B cell (primary cell): ENCODE results near the gene SLC2A4RG. TPM values are rescaled to one million over a fixed set of nuclear protein-coding genes. Genes with fewer than 3 reads are reported as not detected.

ENCODE experiments used
- ATAC-seq: fragments of 200-7000 bp; cut with Tn5 transposase; one replicate; pipeline ENCODE4 v1.10.0; 2021; ENCODE audit warnings: low read depth, mild to moderate bottlenecking, moderate number of reproducible peaks, moderate library complexity
- CTCF ChIA-PET: fragments of 350-600 bp; sonication (Branson Sonifier 250); formaldehyde crosslinking; loops from one replicate; lab custom pipeline; 2021; ENCODE audit warnings: antibody characterized with exemption, inconsistent platforms; lab: Charles Lee
- POLR2A ChIA-PET: fragments of 350-600 bp; sonication (Branson Sonifier 250); formaldehyde crosslinking; loops from one replicate; lab custom pipeline; 2021; ENCODE audit warnings: antibody characterized with exemption; lab: Charles Lee
- DNase-seq: peaks from one replicate; pipeline ENCODE4 v3.0.0; 2013
- H2AFZ ChIP-seq: 2 replicates; pipeline ENCODE4 v1.6.1; 2012; ENCODE audit warnings: mild to moderate bottlenecking, low read depth, low read length; ENCODE audit not compliant: insufficient read depth, poor library complexity, severe bottlenecking
- H3K27ac ChIP-seq, 2 donors: 1 replicate in 1 of 2; 2 replicates in 1 of 2; pipeline ENCODE4 v1.5.1; 2012 to 2013; ENCODE audit warnings: low read length in 2 of 2, mild to moderate bottlenecking in 2 of 2, moderate library complexity in 1 of 2
- H3K27me3 ChIP-seq, 4 experiments: fragments of 200-600 bp in 1 of 4; sonication (generic) in 1 of 4; replicated peaks in 1 of 4; 1 replicate in 2 of 4; 2 replicates in 2 of 4; pipeline versions ENCODE4 v1.6.1 to v1.7.0; 2013 to 2016; ENCODE audit warnings: low read length in 3 of 4, mild to moderate bottlenecking in 2 of 4, mixed read lengths in 1 of 4, moderate library complexity in 1 of 4; ENCODE audit not compliant: insufficient read depth in 4 of 4, control insufficient read depth in 3 of 4; ENCODE audit errors: control extremely low read depth in 1 of 4
- H3K36me3 ChIP-seq, 2 experiments: replicated peaks in 1 of 2; 1 replicate in 1 of 2; 2 replicates in 1 of 2; pipeline versions ENCODE4 v1.6.1 to v1.7.1; 2013; ENCODE audit warnings: low read length in 1 of 2; ENCODE audit not compliant: insufficient read depth in 2 of 2, control insufficient read depth in 1 of 2; ENCODE audit errors: control extremely low read depth in 1 of 2, extremely low read depth in 1 of 2
- H3K4me1 ChIP-seq, 2 donors: fragments of 200-600 bp in 1 of 2; sonication (generic) in 1 of 2; 1 replicate in 1 of 2; 2 replicates in 1 of 2; pipeline versions ENCODE4 v1.5.1 to v1.6.1; 2013 to 2017; ENCODE audit warnings: low read length in 2 of 2; ENCODE audit not compliant: control insufficient read depth in 2 of 2, insufficient read depth in 2 of 2
- H3K4me2 ChIP-seq: replicated peaks from 2 replicates; pipeline ENCODE3; 2012; ENCODE audit warnings: mild to moderate bottlenecking, low read depth, low read length; ENCODE audit not compliant: poor library complexity, severe bottlenecking
- H3K4me3 ChIP-seq, 5 experiments: fragments of 200-600 bp in 1 of 5; sonication (generic) in 1 of 5; 1 replicate in 3 of 5; 2 replicates in 2 of 5; pipeline versions ENCODE4 v1.5.1 to v1.7.0; 2011 to 2016; ENCODE audit warnings: low read length in 4 of 5, mild to moderate bottlenecking in 4 of 5, low read depth in 2 of 5, control low read depth in 1 of 5, moderate library complexity in 1 of 5; ENCODE audit not compliant: insufficient read depth in 1 of 5; ENCODE audit errors: control extremely low read depth in 1 of 5, extremely low read depth in 1 of 5
- H3K79me2 ChIP-seq: fragments of 200-600 bp; sonication (generic); one replicate; pipeline ENCODE4 v1.6.0; 2016; ENCODE audit warnings: low read length; ENCODE audit not compliant: control insufficient read depth, insufficient read depth
- H3K9ac ChIP-seq: fragments of 200-600 bp; sonication (generic); 2 replicates; pipeline ENCODE4 v1.6.1; 2017; ENCODE audit warnings: mild to moderate bottlenecking, low read length, moderate library complexity
- H3K9me3 ChIP-seq, 3 donors: one replicate each; pipeline versions ENCODE4 v1.6.1 to v1.7.1; 2013; ENCODE audit warnings: low read length in 2 of 3; ENCODE audit not compliant: control insufficient read depth in 2 of 3, insufficient read depth in 1 of 3; ENCODE audit errors: control extremely low read depth in 1 of 3
- H4K20me1 ChIP-seq: 2 replicates; pipeline ENCODE4 v1.6.0; 2012; ENCODE audit warnings: mild to moderate bottlenecking, low read length; ENCODE audit not compliant: insufficient read depth, control insufficient read depth, poor library complexity, severe bottlenecking
- H3K27ac Mint-ChIP-seq: one replicate; pipeline ENCODE4 v1.8.0; 2021; ENCODE audit warnings: mixed read lengths
- H3K27me3 Mint-ChIP-seq: one replicate; pipeline ENCODE4 v1.8.0; 2021; ENCODE audit warnings: mixed read lengths
- H3K4me1 Mint-ChIP-seq: one replicate; pipeline ENCODE4 v1.8.0; 2021; ENCODE audit warnings: mixed read lengths
- H3K4me3 Mint-ChIP-seq: one replicate; pipeline ENCODE4 v1.8.0; 2021; ENCODE audit warnings: mixed read lengths
- H3K9me3 Mint-ChIP-seq: one replicate; pipeline ENCODE4 v1.8.0; 2022; ENCODE audit warnings: mixed read lengths; ENCODE audit not compliant: insufficient read depth
- EZH2 ChIP-seq: IDR thresholded peaks from 2 replicates; pipeline ENCODE4 v1.6.1; 2012; ENCODE audit warnings: borderline replicate concordance, low read depth, mild to moderate bottlenecking, moderate library complexity, low read length; ENCODE audit not compliant: insufficient read depth, poor library complexity, severe bottlenecking
- WGBS: methylation state at CpG from one replicate; pipeline ENCODE4 v1.1.5; 2013; ENCODE audit warnings: missing lambda C conversion rate; ENCODE audit not compliant: insufficient coverage; 5-methylcytosine and 5-hydroxymethylcytosine counted together
- intact Hi-C: fragments of 100-400 bp; cut with micrococcal nuclease; formaldehyde crosslinking; loops from one replicate; pipeline ENCODE4 v1.10.0; 2022
- polyA plus RNA-seq: library from polyadenylated mRNA; depleted of rRNA; stranded (reverse); fragments of >200 nt; gene quantifications from 2 replicates; pipeline ENCODE4 v1.2.3, GENCODE V29; 2012
- total RNA-seq, 2 donors: library from RNA; stranded (reverse); fragments of 120-200 nt in 1 of 2; gene quantifications; 1 replicate in 1 of 2; 2 replicates in 1 of 2; pipeline versions ENCODE4 v1.2.3 to v1.2.4, GENCODE V29; 2013 to 2022
- TF ChIP-seq, protein P1 (sequence below): fragments of 200-600 bp; IDR thresholded peaks from one replicate; pipeline ENCODE4 v1.8.0; 2022; ENCODE audit warnings: antibody characterized with exemption, mild to moderate bottlenecking

The SLC2A4RG gene
- total and polyA plus RNA-seq, 2 donors (not counting 1 experiment from before 2014, with no cell fraction given) = 39.7 to 49.4 TPM

DNA sequence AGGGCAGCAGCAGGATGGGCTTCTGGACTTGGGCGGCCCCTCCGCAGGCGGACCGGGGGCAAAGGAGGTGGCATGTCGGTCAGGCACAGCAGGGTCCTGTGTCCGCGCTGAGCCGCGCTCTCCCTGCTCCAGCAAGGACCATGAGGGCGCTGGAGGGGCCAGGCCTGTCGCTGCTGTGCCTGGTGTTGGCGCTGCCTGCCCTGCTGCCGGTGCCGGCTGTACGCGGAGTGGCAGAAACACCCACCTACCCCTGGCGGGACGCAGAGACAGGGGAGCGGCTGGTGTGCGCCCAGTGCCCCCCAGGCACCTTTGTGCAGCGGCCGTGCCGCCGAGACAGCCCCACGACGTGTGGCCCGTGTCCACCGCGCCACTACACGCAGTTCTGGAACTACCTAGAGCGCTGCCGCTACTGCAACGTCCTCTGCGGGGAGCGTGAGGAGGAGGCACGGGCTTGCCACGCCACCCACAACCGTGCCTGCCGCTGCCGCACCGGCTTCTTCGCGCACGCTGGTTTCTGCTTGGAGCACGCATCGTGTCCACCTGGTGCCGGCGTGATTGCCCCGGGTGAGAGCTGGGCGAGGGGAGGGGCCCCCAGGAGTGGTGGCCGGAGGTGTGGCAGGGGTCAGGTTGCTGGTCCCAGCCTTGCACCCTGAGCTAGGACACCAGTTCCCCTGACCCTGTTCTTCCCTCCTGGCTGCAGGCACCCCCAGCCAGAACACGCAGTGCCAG is 42.8 kb upstream of the SLC2A4RG start, which contains the start of gene TNFRSF6B:
Gene TNFRSF6B, plus strand, starts transcription at position 25 of the 729 bp plus-strand sequence. Its CDS starts 116 bp downstream, at position 141.
- ATAC-seq (peak; percentile 4), DNase-seq (peak; percentile 28)
- Mint-ChIP-seq H3K4me1 (peaks cover 16% of the 10 kb centered on the region), H3K4me3 (peak within 1 kb of the TSS; percentile 27), H3K9me3 (no peaks in the 10 kb centered on the region), H3K27me3 (no peaks in the 10 kb centered on the region), H3K27ac (peak within 1 kb of the TSS; percentile 41)
- intact Hi-C loops = no loop called here
- TF ChIP-seq, protein P1, sequence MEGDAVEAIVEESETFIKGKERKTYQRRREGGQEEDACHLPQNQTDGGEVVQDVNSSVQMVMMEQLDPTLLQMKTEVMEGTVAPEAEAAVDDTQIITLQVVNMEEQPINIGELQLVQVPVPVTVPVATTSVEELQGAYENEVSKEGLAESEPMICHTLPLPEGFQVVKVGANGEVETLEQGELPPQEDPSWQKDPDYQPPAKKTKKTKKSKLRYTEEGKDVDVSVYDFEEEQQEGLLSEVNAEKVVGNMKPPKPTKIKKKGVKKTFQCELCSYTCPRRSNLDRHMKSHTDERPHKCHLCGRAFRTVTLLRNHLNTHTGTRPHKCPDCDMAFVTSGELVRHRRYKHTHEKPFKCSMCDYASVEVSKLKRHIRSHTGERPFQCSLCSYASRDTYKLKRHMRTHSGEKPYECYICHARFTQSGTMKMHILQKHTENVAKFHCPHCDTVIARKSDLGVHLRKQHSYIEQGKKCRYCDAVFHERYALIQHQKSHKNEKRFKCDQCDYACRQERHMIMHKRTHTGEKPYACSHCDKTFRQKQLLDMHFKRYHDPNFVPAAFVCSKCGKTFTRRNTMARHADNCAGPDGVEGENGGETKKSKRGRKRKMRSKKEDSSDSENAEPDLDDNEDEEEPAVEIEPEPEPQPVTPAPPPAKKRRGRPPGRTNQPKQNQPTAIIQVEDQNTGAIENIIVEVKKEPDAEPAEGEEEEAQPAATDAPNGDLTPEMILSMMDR = no peak
- TF ChIP-seq EZH2 = no peak
- H3K27ac ChIP-seq = no peak within 1 kb of the TSS
- H3K79me2 ChIP-seq = peaks cover 45% of the 10 kb centered on the region
- CTCF ChIA-PET = no interaction called here
- H3K4me3 ChIP-seq = peak within 1 kb of the TSS in 4 of 5 experiments; percentile 6 to 33 (median 18)
- peaks cover 0 to 3% (median 0%) of the 10 kb centered on the region in 4 experiments for H3K27me3 ChIP-seq
- peak within 1 kb of the TSS; percentile 27 for H3K9ac ChIP-seq
- peaks cover 18% of the 10 kb centered on the region in 2 donors for H3K4me1 ChIP-seq
- H4K20me1 ChIP-seq = peaks cover 70% of the 10 kb centered on the region
- peaks cover 0 to 5% of the 10 kb centered on the region in 2 experiments for H3K36me3 ChIP-seq
- H2AFZ ChIP-seq = no peak within 1 kb of the TSS
- WGBS = 9% methylated on average over 52 of the region's 52 CpGs
- peaks cover 0 to 5% (median 0%) of the 10 kb centered on the region in 3 donors for H3K9me3 ChIP-seq
- H3K4me2 ChIP-seq = peak within 1 kb of the TSS; percentile 74
- POLR2A ChIA-PET = interaction anchor here (0.6 kb wide), 1 partner anchor 158 kb away, joined by 3 read pairs; no protein-coding TSS in a partner anchor

DNA sequence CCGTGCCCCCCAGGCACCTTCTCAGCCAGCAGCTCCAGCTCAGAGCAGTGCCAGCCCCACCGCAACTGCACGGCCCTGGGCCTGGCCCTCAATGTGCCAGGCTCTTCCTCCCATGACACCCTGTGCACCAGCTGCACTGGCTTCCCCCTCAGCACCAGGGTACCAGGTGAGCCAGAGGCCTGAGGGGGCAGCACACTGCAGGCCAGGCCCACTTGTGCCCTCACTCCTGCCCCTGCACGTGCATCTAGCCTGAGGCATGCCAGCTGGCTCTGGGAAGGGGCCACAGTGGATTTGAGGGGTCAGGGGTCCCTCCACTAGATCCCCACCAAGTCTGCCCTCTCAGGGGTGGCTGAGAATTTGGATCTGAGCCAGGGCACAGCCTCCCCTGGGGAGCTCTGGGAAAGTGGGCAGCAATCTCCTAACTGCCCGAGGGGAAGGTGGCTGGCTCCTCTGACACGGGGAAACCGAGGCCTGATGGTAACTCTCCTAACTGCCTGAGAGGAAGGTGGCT is 42.2 kb upstream of the SLC2A4RG start:
- no peak overlapping the region for H2AFZ ChIP-seq
- H3K9me3 ChIP-seq = peaks cover 0 to 5% (median 0%) of the 10 kb centered on the region in 3 donors
- no peak overlapping the region for H3K4me3 ChIP-seq
- DNase-seq = peak; percentile 16
- peaks cover 0 to 3% (median 0%) of the 10 kb centered on the region in 4 experiments for H3K27me3 ChIP-seq
- no peak overlapping the region for H3K4me3 Mint-ChIP-seq
- H3K9me3 Mint-ChIP-seq = no peaks in the 10 kb centered on the region
- ChIA-PET CTCF (no interaction called here), POLR2A (interaction anchor here (1.1 kb wide), 1 partner anchor 11 kb away, joined by 3 read pairs; the partner anchor contains the start of genes ARFRP1 and ZGPAT)
- WGBS = 44% methylated on average over 5 of the region's 7 CpGs
- peaks cover 76% of the 10 kb centered on the region for H4K20me1 ChIP-seq
- peak overlapping the region; percentile 74 for H3K4me2 ChIP-seq
- no peak overlapping the region for H3K9ac ChIP-seq
- H3K27ac Mint-ChIP-seq = no peak overlapping the region
- H3K27me3 Mint-ChIP-seq = no peaks in the 10 kb centered on the region
- no peak for TF ChIP-seq EZH2
- TF ChIP-seq, protein P1 = no peak
- no peak overlapping the region for H3K27ac ChIP-seq
- peaks cover 18% of the 10 kb centered on the region in 2 donors for H3K4me1 ChIP-seq
- H3K4me1 Mint-ChIP-seq = peaks cover 16% of the 10 kb centered on the region
- H3K79me2 ChIP-seq = peaks cover 51% of the 10 kb centered on the region
- no peak for ATAC-seq
- H3K36me3 ChIP-seq = peaks cover 0 to 5% of the 10 kb centered on the region in 2 experiments
- intact Hi-C loops = no loop called here
